Heart left ventricle (tissue), 13 donors: Measurements from ENCODE around the gene KCNQ2.

Experiments used
- POLR2A ChIP-seq, 2 donors: fragments of 450-650 bp; IDR thresholded peaks; one replicate each; pipeline ENCODE4 v1.6.1; 2017; ENCODE audit warnings: antibody characterized with exemption in 2 of 2, mild to moderate bottlenecking in 2 of 2, moderate library complexity in 2 of 2
- TF ChIP-seq, protein P1 (sequence below), 12 donors: fragments of 200-600 bp; sonication (generic) in 4 of 12; IDR thresholded peaks; one replicate each; pipeline versions ENCODE4 v1.5.0 to v1.8.0; 2018 to 2022; ENCODE audit warnings: antibody characterized with exemption in 12 of 12, mild to moderate bottlenecking in 5 of 12
- donor health status: ischemic (EF 13 %, LVEDD 7.1; RV severe dilation, severe dysfunction).
- donor health status: DM: no; HTN: yes; CAD: no.
- donor health status: DM: no; HTN: no; CAD: no.
- donor health status: ischemic (EF 25% LVEDD 6.9; RV normal size, moderate dysfunction).
- donor health status: ischemic (EF 25% LVEDD 5.7; RV mildly dilated, moderate dysfunction).
- donor health status: ischemic (EF 35%, LVEDD 5.7; RV mildly dilated, moderate dysfunction).
- donor health status: nonischemic (EF 11% LVEDD 7.7; RV severe dilation, severe dysfunction).
- donor health status: DM: yes; HTN: yes; CAD: no.
- donor health status: PGD.
- donor health status: ischemic (EF 29% LVEDD 5.4; RV normal size, mild dysfunction).
- donor health status: nonischemic (EF 23%, LVEDD 6.1; RV moderate dilation, normal function).

DNA sequence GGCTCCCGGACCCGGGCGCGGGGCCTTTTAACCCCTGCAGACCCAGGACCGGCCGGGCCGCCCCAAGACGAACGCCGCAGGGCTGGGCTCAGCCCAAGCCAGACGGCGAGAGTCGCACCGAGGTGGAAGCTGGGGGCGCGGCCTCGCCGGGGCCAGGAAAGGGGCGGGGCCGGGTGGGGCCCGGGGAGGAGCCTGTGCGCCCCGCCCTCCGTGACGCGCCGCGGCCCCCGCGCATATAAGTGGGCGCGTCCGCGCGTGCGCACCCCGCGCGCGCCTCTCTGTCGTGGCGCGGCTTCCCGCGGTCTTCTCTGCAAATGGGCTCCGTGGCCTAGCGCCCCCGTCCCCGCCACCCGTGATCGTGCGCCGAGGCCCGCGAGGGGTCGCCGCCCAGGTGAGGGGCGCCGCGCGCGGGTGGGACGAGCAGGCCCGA lies 48.1 kb upstream of the KCNQ2 start, which contains the start of gene PPDPF:
- TF ChIP-seq, protein P1, sequence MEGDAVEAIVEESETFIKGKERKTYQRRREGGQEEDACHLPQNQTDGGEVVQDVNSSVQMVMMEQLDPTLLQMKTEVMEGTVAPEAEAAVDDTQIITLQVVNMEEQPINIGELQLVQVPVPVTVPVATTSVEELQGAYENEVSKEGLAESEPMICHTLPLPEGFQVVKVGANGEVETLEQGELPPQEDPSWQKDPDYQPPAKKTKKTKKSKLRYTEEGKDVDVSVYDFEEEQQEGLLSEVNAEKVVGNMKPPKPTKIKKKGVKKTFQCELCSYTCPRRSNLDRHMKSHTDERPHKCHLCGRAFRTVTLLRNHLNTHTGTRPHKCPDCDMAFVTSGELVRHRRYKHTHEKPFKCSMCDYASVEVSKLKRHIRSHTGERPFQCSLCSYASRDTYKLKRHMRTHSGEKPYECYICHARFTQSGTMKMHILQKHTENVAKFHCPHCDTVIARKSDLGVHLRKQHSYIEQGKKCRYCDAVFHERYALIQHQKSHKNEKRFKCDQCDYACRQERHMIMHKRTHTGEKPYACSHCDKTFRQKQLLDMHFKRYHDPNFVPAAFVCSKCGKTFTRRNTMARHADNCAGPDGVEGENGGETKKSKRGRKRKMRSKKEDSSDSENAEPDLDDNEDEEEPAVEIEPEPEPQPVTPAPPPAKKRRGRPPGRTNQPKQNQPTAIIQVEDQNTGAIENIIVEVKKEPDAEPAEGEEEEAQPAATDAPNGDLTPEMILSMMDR (IDR thresholded peaks at IDR 0.05) = no peak
- peak in 1 of 2 donors; percentile 91 for TF ChIP-seq POLR2A (IDR thresholded peaks at IDR 0.05)
